Gastrocnemius medialis (tissue), 4 donors: ENCODE data around the gene SNX32.

Experiments used
- POLR2A ChIP-seq, 2 donors: fragments of 450-650 bp; IDR thresholded peaks; one replicate each; pipeline ENCODE4 v1.6.1; 2017; ENCODE audit warnings: antibody characterized with exemption in 2 of 2, mild to moderate bottlenecking in 2 of 2, moderate library complexity in 2 of 2
- TF ChIP-seq, protein P1 (sequence below), 5 experiments: fragments of 450-650 bp in 3 of 5; fragments of 200-600 bp in 2 of 5; sonication (generic) in 2 of 5; IDR thresholded peaks in 4 of 5; conservative IDR thresholded peaks in 1 of 5; 1 replicate in 4 of 5; 2 replicates in 1 of 5; pipeline ENCODE4 v1.5.1; 2016 to 2019; ENCODE audit warnings: antibody characterized with exemption in 5 of 5, mild to moderate bottlenecking in 3 of 5, moderate library complexity in 3 of 5

- TF ChIP-seq, protein P1, sequence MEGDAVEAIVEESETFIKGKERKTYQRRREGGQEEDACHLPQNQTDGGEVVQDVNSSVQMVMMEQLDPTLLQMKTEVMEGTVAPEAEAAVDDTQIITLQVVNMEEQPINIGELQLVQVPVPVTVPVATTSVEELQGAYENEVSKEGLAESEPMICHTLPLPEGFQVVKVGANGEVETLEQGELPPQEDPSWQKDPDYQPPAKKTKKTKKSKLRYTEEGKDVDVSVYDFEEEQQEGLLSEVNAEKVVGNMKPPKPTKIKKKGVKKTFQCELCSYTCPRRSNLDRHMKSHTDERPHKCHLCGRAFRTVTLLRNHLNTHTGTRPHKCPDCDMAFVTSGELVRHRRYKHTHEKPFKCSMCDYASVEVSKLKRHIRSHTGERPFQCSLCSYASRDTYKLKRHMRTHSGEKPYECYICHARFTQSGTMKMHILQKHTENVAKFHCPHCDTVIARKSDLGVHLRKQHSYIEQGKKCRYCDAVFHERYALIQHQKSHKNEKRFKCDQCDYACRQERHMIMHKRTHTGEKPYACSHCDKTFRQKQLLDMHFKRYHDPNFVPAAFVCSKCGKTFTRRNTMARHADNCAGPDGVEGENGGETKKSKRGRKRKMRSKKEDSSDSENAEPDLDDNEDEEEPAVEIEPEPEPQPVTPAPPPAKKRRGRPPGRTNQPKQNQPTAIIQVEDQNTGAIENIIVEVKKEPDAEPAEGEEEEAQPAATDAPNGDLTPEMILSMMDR (IDR thresholded peaks at IDR 0.05 in 4 of 5, conservative IDR thresholded peaks at IDR 0.05 in 1 of 5), result no peak
- no peak for TF ChIP-seq POLR2A (IDR thresholded peaks at IDR 0.05)
Measured at GRCh38 chr11:65897020-65897471, 63.3 kb downstream of the SNX32 start.
